Peyer's patch (tissue), 4 donors: ENCODE measurements around the gene ZMYND10.
A peak's percentile ranks its signal among the peaks of the same experiment; 100 is the strongest.

ENCODE experiments used
- POLR2A ChIP-seq, 2 donors: fragments of 450-650 bp; IDR thresholded peaks; one replicate each; pipeline ENCODE4 v1.5.1; 2017; ENCODE audit warnings: antibody characterized with exemption in 2 of 2, mild to moderate bottlenecking in 2 of 2, moderate library complexity in 2 of 2
- TF ChIP-seq, protein P1 (sequence below), 6 experiments: fragments of 450-650 bp in 4 of 6; fragments of 200-600 bp in 2 of 6; sonication (generic) in 1 of 6; IDR thresholded peaks; one replicate each; pipeline ENCODE4 v1.5.1; 2017 to 2019; ENCODE audit warnings: antibody characterized with exemption in 6 of 6, mild to moderate bottlenecking in 3 of 6, moderate library complexity in 1 of 6

DNA sequence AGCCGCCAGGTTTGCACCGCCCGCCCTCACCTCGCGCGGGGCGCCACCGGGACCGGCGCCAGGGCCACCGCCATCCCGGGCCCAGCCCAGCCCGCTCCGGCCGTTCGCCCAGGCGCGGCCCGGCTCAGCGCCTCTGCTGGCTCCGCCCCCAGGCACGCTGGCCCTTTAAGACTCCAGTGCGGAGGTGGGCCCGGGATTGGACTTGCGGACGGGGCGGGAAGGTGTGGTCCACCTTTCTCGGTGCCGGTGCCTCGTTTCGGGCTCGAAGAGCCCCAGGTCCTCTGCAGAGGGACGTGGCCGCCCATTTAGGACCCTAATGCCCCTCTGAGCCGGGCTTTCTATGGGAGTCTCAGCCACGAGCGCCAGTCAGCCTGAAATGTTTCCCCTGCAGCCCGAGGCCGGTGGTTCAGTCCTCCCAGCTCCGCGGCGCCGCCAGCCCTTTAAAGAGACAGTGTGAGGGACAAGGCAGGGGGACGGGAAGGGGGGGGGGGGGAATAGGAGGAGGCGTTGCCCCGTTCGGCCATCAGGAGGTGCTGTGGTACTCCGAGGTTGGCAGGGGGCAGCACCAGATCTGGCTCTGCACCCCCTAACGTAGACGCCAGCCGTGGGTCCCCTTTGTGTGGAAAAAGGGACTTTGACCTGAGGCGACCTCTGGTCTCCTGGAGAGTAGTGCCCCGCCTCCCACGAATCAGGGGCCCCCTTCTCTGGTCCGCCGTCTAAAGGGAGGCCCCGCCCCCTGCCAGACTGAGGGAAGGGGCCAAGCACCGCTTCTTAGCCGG is 24.0 kb downstream of the ZMYND10 start:
- TF ChIP-seq, protein P1, sequence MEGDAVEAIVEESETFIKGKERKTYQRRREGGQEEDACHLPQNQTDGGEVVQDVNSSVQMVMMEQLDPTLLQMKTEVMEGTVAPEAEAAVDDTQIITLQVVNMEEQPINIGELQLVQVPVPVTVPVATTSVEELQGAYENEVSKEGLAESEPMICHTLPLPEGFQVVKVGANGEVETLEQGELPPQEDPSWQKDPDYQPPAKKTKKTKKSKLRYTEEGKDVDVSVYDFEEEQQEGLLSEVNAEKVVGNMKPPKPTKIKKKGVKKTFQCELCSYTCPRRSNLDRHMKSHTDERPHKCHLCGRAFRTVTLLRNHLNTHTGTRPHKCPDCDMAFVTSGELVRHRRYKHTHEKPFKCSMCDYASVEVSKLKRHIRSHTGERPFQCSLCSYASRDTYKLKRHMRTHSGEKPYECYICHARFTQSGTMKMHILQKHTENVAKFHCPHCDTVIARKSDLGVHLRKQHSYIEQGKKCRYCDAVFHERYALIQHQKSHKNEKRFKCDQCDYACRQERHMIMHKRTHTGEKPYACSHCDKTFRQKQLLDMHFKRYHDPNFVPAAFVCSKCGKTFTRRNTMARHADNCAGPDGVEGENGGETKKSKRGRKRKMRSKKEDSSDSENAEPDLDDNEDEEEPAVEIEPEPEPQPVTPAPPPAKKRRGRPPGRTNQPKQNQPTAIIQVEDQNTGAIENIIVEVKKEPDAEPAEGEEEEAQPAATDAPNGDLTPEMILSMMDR (IDR thresholded peaks at IDR 0.05) = peak; percentile 3 to 62 (median 40)
- TF ChIP-seq POLR2A (IDR thresholded peaks at IDR 0.05) = peak in 1 of 2 donors; percentile 27
